DND-41 (cell line): ENCODE measurements around the gene PREX1.

Experiments
- CTCF ChIP-seq: IDR thresholded peaks from 2 replicates; pipeline ENCODE4 v1.5.1; 2012; ENCODE audit warnings: borderline replicate concordance, low read length, moderate library complexity, mild to moderate bottlenecking; ENCODE audit not compliant: poor library complexity, severe bottlenecking; ENCODE audit errors: extremely low read depth
- EZH2 ChIP-seq: IDR thresholded peaks from 3 replicates; pipeline ENCODE4 v1.6.1; 2012; ENCODE audit warnings: borderline replicate concordance, low read depth, mild to moderate bottlenecking, moderate library complexity, low read length, inconsistent platforms; ENCODE audit not compliant: severe bottlenecking

DNA sequence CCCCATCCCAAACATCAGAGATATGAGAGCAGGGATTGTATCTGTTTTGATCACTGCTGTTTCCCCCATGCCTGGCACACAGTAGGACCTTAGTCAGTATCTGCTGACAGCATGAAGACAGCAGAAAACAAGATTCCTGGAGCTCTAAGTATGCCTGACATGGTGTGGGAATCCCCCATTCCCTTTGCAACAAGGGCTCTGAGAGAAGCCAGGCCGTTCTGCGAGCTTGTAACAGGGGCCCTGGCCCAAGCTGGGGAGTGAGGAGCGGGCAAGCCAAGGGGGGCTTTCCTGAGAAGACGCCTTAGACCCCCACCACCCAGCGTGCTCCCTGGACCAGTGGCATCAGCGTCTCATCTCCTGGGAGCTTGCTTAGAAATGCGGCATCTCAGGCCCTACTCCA, 25.2 kb downstream of the PREX1 start:
- no peak for TF ChIP-seq CTCF
- no peak for TF ChIP-seq EZH2
